Endothelial cell of umbilical vein (primary cell): ENCODE data around the gene IZUMO4.
"Not testable (repeated sequence)": the region's sequence is repeated elsewhere in the genome, so short reads cannot be mapped to it uniquely, and the experiment has no call there.

Source experiments
- CTCF ChIP-seq, 2 donors: IDR thresholded peaks; 1 replicate in 1 of 2; 2 replicates in 1 of 2; pipeline ENCODE4 v1.5.1; 2011; ENCODE audit warnings: low read length in 2 of 2, mild to moderate bottlenecking in 2 of 2, moderate library complexity in 2 of 2, control low read depth in 1 of 2, inconsistent platforms in 1 of 2, low read depth in 1 of 2; ENCODE audit not compliant: insufficient read depth in 1 of 2; ENCODE audit errors: extremely low read depth in 1 of 2
- EZH2 ChIP-seq: IDR thresholded peaks from 2 replicates; pipeline ENCODE4 v1.6.1; 2012; ENCODE audit warnings: borderline replicate concordance, low read depth, mild to moderate bottlenecking, moderate library complexity, low read length, inconsistent platforms; ENCODE audit not compliant: severe bottlenecking
- POLR2A ChIP-seq: IDR thresholded peaks from 2 replicates; pipeline ENCODE4 v1.6.1; 2012; ENCODE audit warnings: low read depth, mild to moderate bottlenecking, control low read depth, low read length
- POLR2AphosphoS5 ChIP-seq: IDR thresholded peaks from 2 replicates; pipeline ENCODE4 v1.6.1; 2012; ENCODE audit warnings: low read depth, mild to moderate bottlenecking, control low read depth, low read length, moderate library complexity; ENCODE audit not compliant: insufficient read depth

GRCh38 chr19:2128252-2128651 is 31.5 kb downstream of the IZUMO4 start:
- not testable (repeated sequence) for TF ChIP-seq POLR2A; CTCF (IDR thresholded peaks at IDR 0.05; ENCODE audit: extremely low read depth in 1 of 2, insufficient read depth in 1 of 2, low read depth in 1 of 2, low read length in 2 of 2); POLR2AphosphoS5; EZH2
